ENCODE data around the gene CADPS. TPM values are rescaled to one million over a fixed set of nuclear protein-coding genes. Genes with fewer than 3 reads are reported as not detected.
A peak's percentile ranks its signal among the peaks of the same experiment; 100 is the strongest.

The CADPS gene
- total RNA-seq, 1 experiment from 2014 or later = not detected

- intact Hi-C loops (cut with micrococcal nuclease; ENCODE audit: unreplicated experiment) = loop anchor here (10.0 kb wide), 1 partner anchor 712 kb away; no protein-coding TSS in a partner anchor
- H3K36me3 ChIP-seq (ENCODE audit: insufficient read depth, low read length, poor library complexity, severe bottlenecking) = no peaks in the 10 kb centered on the region
- DNase-seq (ENCODE audit: low spot score) = peak; percentile 48
- H3K4me1 ChIP-seq (ENCODE audit: insufficient read depth, low read length, poor library complexity, severe bottlenecking) = no peaks in the 10 kb centered on the region
- no peaks in the 10 kb centered on the region for H3K9me3 ChIP-seq (ENCODE audit: low read depth, low read length, poor library complexity, severe bottlenecking)
- no peak overlapping the region for H3K4me3 ChIP-seq (ENCODE audit: low read depth, low read length, poor library complexity, severe bottlenecking)
- POLR2A ChIA-PET (ENCODE audit: low non-redundant PET) = no interaction called here
- no peak overlapping the region for H3K27ac ChIP-seq (ENCODE audit: low read depth, low read length, poor library complexity, severe bottlenecking)
- BruUV-seq (replicated peaks) = no TSS peak
- TF ChIP-seq EZH2 (IDR thresholded peaks at IDR 0.05; ENCODE audit: borderline replicate concordance, low read depth, low read length, poor library complexity, severe bottlenecking) (no peak), CTCF (conservative IDR thresholded peaks at IDR 0.05; ENCODE audit: low read depth, low read length) (peak; percentile 53)
- CTCF ChIA-PET = no interaction called here
- H3K27me3 ChIP-seq (replicated peaks; ENCODE audit: insufficient read depth, low read depth, low read length, poor library complexity) = no peaks in the 10 kb centered on the region
These were observed 252.6 kb downstream of the CADPS start for GRCh38 chr3:62622553-62623174.

GRCh38 chr3:62621925-62622324, 253.3 kb downstream of the CADPS start:
- Histone ChIP-seq H3K4me3 (ENCODE audit: low read depth, low read length, poor library complexity, severe bottlenecking) (no peak overlapping the region), H3K36me3 (ENCODE audit: insufficient read depth, low read length, poor library complexity, severe bottlenecking) (no peaks in the 10 kb centered on the region), H3K27me3 (replicated peaks; ENCODE audit: insufficient read depth, low read depth, low read length, poor library complexity) (peaks cover 3% of the 10 kb centered on the region), H3K9me3 (ENCODE audit: low read depth, low read length, poor library complexity, severe bottlenecking) (no peaks in the 10 kb centered on the region), H3K27ac (ENCODE audit: low read depth, low read length, poor library complexity, severe bottlenecking) (no peak overlapping the region), H3K4me1 (ENCODE audit: insufficient read depth, low read length, poor library complexity, severe bottlenecking) (no peaks in the 10 kb centered on the region)
- ChIA-PET POLR2A (ENCODE audit: low non-redundant PET) (no interaction called here), CTCF (no interaction called here)
- no peak for DNase-seq (ENCODE audit: low spot score)
- no peak for TF ChIP-seq CTCF (conservative IDR thresholded peaks at IDR 0.05; ENCODE audit: low read depth, low read length)
- TF ChIP-seq EZH2 (IDR thresholded peaks at IDR 0.05; ENCODE audit: borderline replicate concordance, low read depth, low read length, poor library complexity, severe bottlenecking) = no peak
- BruUV-seq (replicated peaks) = no TSS peak
- intact Hi-C loops (cut with micrococcal nuclease; ENCODE audit: unreplicated experiment) = loop anchor here (10.0 kb wide), 1 partner anchor 713 kb away; no protein-coding TSS in a partner anchor

GRCh38 chr3:62621176-62621575, 254.0 kb downstream of the CADPS start:
- DNase-seq (ENCODE audit: low spot score) = no peak
- Histone ChIP-seq H3K27me3 (replicated peaks; ENCODE audit: insufficient read depth, low read depth, low read length, poor library complexity) (peaks cover 5% of the 10 kb centered on the region), H3K9me3 (ENCODE audit: low read depth, low read length, poor library complexity, severe bottlenecking) (no peaks in the 10 kb centered on the region), H3K27ac (ENCODE audit: low read depth, low read length, poor library complexity, severe bottlenecking) (no peak overlapping the region), H3K4me3 (ENCODE audit: low read depth, low read length, poor library complexity, severe bottlenecking) (no peak overlapping the region), H3K36me3 (ENCODE audit: insufficient read depth, low read length, poor library complexity, severe bottlenecking) (no peaks in the 10 kb centered on the region), H3K4me1 (ENCODE audit: insufficient read depth, low read length, poor library complexity, severe bottlenecking) (no peaks in the 10 kb centered on the region)
- intact Hi-C loops (cut with micrococcal nuclease; ENCODE audit: unreplicated experiment) = loop anchor here (10.0 kb wide), 1 partner anchor 714 kb away; no protein-coding TSS in a partner anchor
- no peak for TF ChIP-seq EZH2 (IDR thresholded peaks at IDR 0.05; ENCODE audit: borderline replicate concordance, low read depth, low read length, poor library complexity, severe bottlenecking)
- no peak for TF ChIP-seq CTCF (conservative IDR thresholded peaks at IDR 0.05; ENCODE audit: low read depth, low read length)
- ChIA-PET POLR2A (ENCODE audit: low non-redundant PET) (no interaction called here), CTCF (no interaction called here)
- no TSS peak for BruUV-seq (replicated peaks)

Measured in A673 (cell line).